Peyer's patch (tissue), 4 donors: ENCODE results near the gene KHDRBS1.

Experiments used
- POLR2A ChIP-seq, 2 donors: fragments of 450-650 bp; IDR thresholded peaks; one replicate each; pipeline ENCODE4 v1.5.1; 2017; ENCODE audit warnings: antibody characterized with exemption in 2 of 2, mild to moderate bottlenecking in 2 of 2, moderate library complexity in 2 of 2
- TF ChIP-seq, protein P1 (sequence below), 6 experiments: fragments of 450-650 bp in 4 of 6; fragments of 200-600 bp in 2 of 6; sonication (generic) in 1 of 6; IDR thresholded peaks; one replicate each; pipeline ENCODE4 v1.5.1; 2017 to 2019; ENCODE audit warnings: antibody characterized with exemption in 6 of 6, mild to moderate bottlenecking in 3 of 6, moderate library complexity in 1 of 6

DNA sequence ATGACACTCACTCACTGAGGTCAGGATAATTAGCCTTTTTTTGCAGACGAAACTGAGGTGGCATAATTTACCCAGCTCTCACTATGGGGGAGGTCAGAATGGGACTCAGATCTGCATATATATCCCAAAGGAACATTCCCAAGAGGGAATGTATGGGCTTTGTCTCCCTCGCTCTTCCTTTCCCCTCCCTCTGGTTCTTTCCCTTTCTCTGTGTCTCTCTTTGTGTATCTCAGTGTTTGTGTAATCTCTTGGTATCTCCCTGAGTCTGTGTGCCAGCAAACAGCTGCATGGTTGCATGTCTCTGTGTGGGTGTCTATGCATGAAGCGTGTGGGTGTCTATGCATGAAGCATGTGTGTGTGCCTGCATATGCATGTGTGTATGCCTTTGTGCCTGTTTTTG lies 63.8 kb downstream of the KHDRBS1 start:
- TF ChIP-seq, protein P1, sequence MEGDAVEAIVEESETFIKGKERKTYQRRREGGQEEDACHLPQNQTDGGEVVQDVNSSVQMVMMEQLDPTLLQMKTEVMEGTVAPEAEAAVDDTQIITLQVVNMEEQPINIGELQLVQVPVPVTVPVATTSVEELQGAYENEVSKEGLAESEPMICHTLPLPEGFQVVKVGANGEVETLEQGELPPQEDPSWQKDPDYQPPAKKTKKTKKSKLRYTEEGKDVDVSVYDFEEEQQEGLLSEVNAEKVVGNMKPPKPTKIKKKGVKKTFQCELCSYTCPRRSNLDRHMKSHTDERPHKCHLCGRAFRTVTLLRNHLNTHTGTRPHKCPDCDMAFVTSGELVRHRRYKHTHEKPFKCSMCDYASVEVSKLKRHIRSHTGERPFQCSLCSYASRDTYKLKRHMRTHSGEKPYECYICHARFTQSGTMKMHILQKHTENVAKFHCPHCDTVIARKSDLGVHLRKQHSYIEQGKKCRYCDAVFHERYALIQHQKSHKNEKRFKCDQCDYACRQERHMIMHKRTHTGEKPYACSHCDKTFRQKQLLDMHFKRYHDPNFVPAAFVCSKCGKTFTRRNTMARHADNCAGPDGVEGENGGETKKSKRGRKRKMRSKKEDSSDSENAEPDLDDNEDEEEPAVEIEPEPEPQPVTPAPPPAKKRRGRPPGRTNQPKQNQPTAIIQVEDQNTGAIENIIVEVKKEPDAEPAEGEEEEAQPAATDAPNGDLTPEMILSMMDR (IDR thresholded peaks at IDR 0.05), result no peak
- no peak for TF ChIP-seq POLR2A (IDR thresholded peaks at IDR 0.05)
